Liver (tissue), 3 donors: ENCODE data around the gene HEMGN.

Experiments used
- EGR1 ChIP-seq, 2 donors: IDR thresholded peaks; 2 replicates each; pipeline ENCODE4 v1.6.1; 2016 to 2018; ENCODE audit warnings: antibody characterized with exemption in 2 of 2, low read depth in 2 of 2
- HNF4A ChIP-seq, 2 donors: conservative IDR thresholded peaks; 2 replicates each; pipeline ENCODE4 v1.6.1; 2016; ENCODE audit warnings: antibody characterized with exemption in 2 of 2, mild to moderate bottlenecking in 2 of 2
- JUND ChIP-seq, 2 donors: IDR thresholded peaks; 2 replicates each; pipeline ENCODE4 v1.6.1; 2016; ENCODE audit warnings: antibody characterized with exemption in 2 of 2
- RAD21 ChIP-seq, 2 donors: IDR thresholded peaks; 2 replicates each; pipeline ENCODE4 v1.6.1; 2016; ENCODE audit warnings: antibody characterized with exemption in 2 of 2, mild to moderate bottlenecking in 2 of 2
- SP1 ChIP-seq: IDR thresholded peaks from 2 replicates; pipeline ENCODE4 v1.6.1; 2018; ENCODE audit warnings: antibody characterized with exemption, mild to moderate bottlenecking
- TAF1 ChIP-seq: conservative IDR thresholded peaks from 2 replicates; pipeline ENCODE4 v1.6.1; 2016; ENCODE audit warnings: antibody characterized with exemption, mild to moderate bottlenecking
- YY1 ChIP-seq: IDR thresholded peaks from 2 replicates; pipeline ENCODE4 v1.6.1; 2016; ENCODE audit warnings: antibody characterized with exemption, mild to moderate bottlenecking
- TF ChIP-seq, protein P1 (sequence below): IDR thresholded peaks from 2 replicates; pipeline ENCODE4 v1.6.1; 2016; ENCODE audit warnings: antibody characterized with exemption
- TF ChIP-seq, protein P2 (sequence below): fragments of 150-350 bp; IDR thresholded peaks from 2 replicates; pipeline ENCODE4 v1.5.1; 2017; ENCODE audit warnings: improper control_type of control experiment, low read depth, low read length; ENCODE audit not compliant: missing input control
- TF ChIP-seq, protein P3 (sequence below): IDR thresholded peaks from 2 replicates; pipeline ENCODE4 v1.6.1; 2016; ENCODE audit warnings: antibody characterized with exemption
- TF ChIP-seq, protein P4 (sequence below): IDR thresholded peaks from 2 replicates; pipeline ENCODE4 v1.6.1; 2016; ENCODE audit warnings: antibody characterized with exemption
- TF ChIP-seq, protein P5 (sequence below): IDR thresholded peaks from 2 replicates; pipeline ENCODE4 v1.6.1; 2016; ENCODE audit warnings: antibody characterized with exemption, mild to moderate bottlenecking
- donor health status: healthy.
- donor health status: healthy.

DNA sequence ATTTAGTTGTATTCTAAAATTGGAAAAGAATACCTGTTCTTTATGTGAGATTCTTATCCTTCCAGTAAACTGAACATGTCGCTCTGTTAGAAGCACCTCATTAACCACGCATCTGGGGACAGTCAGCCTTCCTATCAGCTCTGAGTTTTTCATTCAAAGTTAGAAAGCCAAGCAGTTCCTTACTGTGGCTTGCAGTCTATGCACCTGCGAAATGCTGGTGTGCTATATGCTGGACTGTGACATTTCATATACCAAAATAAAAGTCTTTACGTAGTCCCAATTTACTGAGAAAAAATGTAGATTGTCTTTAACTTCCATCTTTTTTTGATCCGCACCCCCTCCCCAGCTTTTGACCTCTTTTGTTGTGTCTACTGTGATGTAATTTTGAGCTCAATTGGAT, 49.5 kb upstream of the HEMGN start:
- TF ChIP-seq, protein P1, sequence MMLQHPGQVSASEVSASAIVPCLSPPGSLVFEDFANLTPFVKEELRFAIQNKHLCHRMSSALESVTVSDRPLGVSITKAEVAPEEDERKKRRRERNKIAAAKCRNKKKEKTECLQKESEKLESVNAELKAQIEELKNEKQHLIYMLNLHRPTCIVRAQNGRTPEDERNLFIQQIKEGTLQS: no peak
- TF ChIP-seq, protein P2, sequence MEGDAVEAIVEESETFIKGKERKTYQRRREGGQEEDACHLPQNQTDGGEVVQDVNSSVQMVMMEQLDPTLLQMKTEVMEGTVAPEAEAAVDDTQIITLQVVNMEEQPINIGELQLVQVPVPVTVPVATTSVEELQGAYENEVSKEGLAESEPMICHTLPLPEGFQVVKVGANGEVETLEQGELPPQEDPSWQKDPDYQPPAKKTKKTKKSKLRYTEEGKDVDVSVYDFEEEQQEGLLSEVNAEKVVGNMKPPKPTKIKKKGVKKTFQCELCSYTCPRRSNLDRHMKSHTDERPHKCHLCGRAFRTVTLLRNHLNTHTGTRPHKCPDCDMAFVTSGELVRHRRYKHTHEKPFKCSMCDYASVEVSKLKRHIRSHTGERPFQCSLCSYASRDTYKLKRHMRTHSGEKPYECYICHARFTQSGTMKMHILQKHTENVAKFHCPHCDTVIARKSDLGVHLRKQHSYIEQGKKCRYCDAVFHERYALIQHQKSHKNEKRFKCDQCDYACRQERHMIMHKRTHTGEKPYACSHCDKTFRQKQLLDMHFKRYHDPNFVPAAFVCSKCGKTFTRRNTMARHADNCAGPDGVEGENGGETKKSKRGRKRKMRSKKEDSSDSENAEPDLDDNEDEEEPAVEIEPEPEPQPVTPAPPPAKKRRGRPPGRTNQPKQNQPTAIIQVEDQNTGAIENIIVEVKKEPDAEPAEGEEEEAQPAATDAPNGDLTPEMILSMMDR: no peak
- no peak for TF ChIP-seq HNF4A (conservative IDR thresholded peaks at IDR 0.05)
- no peak for TF ChIP-seq SP1
- TF ChIP-seq, protein P3, sequence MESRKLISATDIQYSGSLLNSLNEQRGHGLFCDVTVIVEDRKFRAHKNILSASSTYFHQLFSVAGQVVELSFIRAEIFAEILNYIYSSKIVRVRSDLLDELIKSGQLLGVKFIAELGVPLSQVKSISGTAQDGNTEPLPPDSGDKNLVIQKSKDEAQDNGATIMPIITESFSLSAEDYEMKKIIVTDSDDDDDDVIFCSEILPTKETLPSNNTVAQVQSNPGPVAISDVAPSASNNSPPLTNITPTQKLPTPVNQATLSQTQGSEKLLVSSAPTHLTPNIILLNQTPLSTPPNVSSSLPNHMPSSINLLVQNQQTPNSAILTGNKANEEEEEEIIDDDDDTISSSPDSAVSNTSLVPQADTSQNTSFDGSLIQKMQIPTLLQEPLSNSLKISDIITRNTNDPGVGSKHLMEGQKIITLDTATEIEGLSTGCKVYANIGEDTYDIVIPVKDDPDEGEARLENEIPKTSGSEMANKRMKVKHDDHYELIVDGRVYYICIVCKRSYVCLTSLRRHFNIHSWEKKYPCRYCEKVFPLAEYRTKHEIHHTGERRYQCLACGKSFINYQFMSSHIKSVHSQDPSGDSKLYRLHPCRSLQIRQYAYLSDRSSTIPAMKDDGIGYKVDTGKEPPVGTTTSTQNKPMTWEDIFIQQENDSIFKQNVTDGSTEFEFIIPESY: no peak
- TF ChIP-seq YY1: no peak
- TF ChIP-seq EGR1 (IDR thresholded peaks at IDR 0.05; ENCODE audit: low read depth in 2 of 2): no peak
- TF ChIP-seq, protein P4, sequence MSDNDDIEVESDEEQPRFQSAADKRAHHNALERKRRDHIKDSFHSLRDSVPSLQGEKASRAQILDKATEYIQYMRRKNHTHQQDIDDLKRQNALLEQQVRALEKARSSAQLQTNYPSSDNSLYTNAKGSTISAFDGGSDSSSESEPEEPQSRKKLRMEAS: no peak
- TF ChIP-seq TAF1: no peak
- TF ChIP-seq RAD21 (IDR thresholded peaks at IDR 0.05): no peak
- no peak for TF ChIP-seq JUND (IDR thresholded peaks at IDR 0.05)
- TF ChIP-seq, protein P5, sequence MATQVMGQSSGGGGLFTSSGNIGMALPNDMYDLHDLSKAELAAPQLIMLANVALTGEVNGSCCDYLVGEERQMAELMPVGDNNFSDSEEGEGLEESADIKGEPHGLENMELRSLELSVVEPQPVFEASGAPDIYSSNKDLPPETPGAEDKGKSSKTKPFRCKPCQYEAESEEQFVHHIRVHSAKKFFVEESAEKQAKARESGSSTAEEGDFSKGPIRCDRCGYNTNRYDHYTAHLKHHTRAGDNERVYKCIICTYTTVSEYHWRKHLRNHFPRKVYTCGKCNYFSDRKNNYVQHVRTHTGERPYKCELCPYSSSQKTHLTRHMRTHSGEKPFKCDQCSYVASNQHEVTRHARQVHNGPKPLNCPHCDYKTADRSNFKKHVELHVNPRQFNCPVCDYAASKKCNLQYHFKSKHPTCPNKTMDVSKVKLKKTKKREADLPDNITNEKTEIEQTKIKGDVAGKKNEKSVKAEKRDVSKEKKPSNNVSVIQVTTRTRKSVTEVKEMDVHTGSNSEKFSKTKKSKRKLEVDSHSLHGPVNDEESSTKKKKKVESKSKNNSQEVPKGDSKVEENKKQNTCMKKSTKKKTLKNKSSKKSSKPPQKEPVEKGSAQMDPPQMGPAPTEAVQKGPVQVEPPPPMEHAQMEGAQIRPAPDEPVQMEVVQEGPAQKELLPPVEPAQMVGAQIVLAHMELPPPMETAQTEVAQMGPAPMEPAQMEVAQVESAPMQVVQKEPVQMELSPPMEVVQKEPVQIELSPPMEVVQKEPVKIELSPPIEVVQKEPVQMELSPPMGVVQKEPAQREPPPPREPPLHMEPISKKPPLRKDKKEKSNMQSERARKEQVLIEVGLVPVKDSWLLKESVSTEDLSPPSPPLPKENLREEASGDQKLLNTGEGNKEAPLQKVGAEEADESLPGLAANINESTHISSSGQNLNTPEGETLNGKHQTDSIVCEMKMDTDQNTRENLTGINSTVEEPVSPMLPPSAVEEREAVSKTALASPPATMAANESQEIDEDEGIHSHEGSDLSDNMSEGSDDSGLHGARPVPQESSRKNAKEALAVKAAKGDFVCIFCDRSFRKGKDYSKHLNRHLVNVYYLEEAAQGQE: no peak
